ENCODE measurements around the gene CRNN.

The CRNN gene

GRCh38 chr1:152427458-152427857 lies 13.4 kb upstream of the CRNN start:
- H3K4me3 ChIP-seq (replicated peaks; ENCODE audit: low read depth, low read length): no peak overlapping the region
- no peak for DNase-seq (ENCODE audit: low read depth)
- TF ChIP-seq CTCF (IDR thresholded peaks at IDR 0.05; ENCODE audit: low read length, missing control alignments): no peak

GRCh38 chr1:152426731-152427130 lies 12.7 kb upstream of the CRNN start:
- TF ChIP-seq CTCF (IDR thresholded peaks at IDR 0.05; ENCODE audit: low read length, missing control alignments): no peak
- no peak for DNase-seq (ENCODE audit: low read depth)

GRCh38 chr1:152419917-152420316 lies 5.9 kb upstream of the CRNN start:
- TF ChIP-seq CTCF (IDR thresholded peaks at IDR 0.05; ENCODE audit: low read length, missing control alignments): no peak
- DNase-seq (ENCODE audit: low read depth): no peak
- no peak overlapping the region for H3K4me3 ChIP-seq (replicated peaks; ENCODE audit: low read depth, low read length)

More at GRCh38 chr1:152426731-152427130, 12.7 kb upstream of the CRNN start:
- no peak overlapping the region for H3K4me3 ChIP-seq (replicated peaks; ENCODE audit: low read depth, low read length)

- H3K4me3 ChIP-seq (replicated peaks; ENCODE audit: low read depth, low read length): no peak overlapping the region
- no peak for TF ChIP-seq CTCF (IDR thresholded peaks at IDR 0.05; ENCODE audit: low read length, missing control alignments)
- DNase-seq (ENCODE audit: low read depth): no peak
Measured at GRCh38 chr1:152415454-152416227, 1.6 kb upstream of the CRNN start.

- no peak for DNase-seq (ENCODE audit: low read depth)
- no peak overlapping the region for H3K4me3 ChIP-seq (replicated peaks; ENCODE audit: low read depth, low read length)
- TF ChIP-seq CTCF (IDR thresholded peaks at IDR 0.05; ENCODE audit: low read length, missing control alignments): no peak
Measured at GRCh38 chr1:152412756-152413155, 1.3 kb downstream of the CRNN start.

GRCh38 chr1:152411134-152411533 lies 2.9 kb downstream of the CRNN start:
- TF ChIP-seq CTCF (IDR thresholded peaks at IDR 0.05; ENCODE audit: low read length, missing control alignments): no peak
- H3K4me3 ChIP-seq (replicated peaks; ENCODE audit: low read depth, low read length): no peak overlapping the region

GRCh38 chr1:152410599-152410998 lies 3.5 kb downstream of the CRNN start:
- H3K4me3 ChIP-seq (replicated peaks; ENCODE audit: low read depth, low read length): no peak overlapping the region
- DNase-seq (ENCODE audit: low read depth): no peak
- TF ChIP-seq CTCF (IDR thresholded peaks at IDR 0.05; ENCODE audit: low read length, missing control alignments): no peak

More at GRCh38 chr1:152411134-152411533, 2.9 kb downstream of the CRNN start:
- no peak for DNase-seq (ENCODE audit: low read depth)

All from fibroblast of pulmonary artery (primary cell).